ENCODE data around the gene PTPN4. TPM values are rescaled to one million over a fixed set of nuclear protein-coding genes. Genes with fewer than 3 reads are reported as not detected.

The PTPN4 gene
- total and polyA plus RNA-seq, 2 experiments from 2014 or later, result 41.6 to 90.4 TPM

GRCh38 chr2:119818792-119819191 is 59.1 kb downstream of the PTPN4 start:
- Histone ChIP-seq H3K9me2 (ENCODE audit: insufficient read depth) (no peaks in the 10 kb centered on the region), H3K27ac (ENCODE audit: low read depth) (no peak overlapping the region), H2AFZ (no peak overlapping the region), H3K4me3 (no peak overlapping the region), H3K4me1 (ENCODE audit: insufficient read depth) (no peaks in the 10 kb centered on the region), H4K20me1 (replicated peaks; ENCODE audit: insufficient read depth) (peaks cover 33% of the 10 kb centered on the region), H3K27me3 (ENCODE audit: insufficient read depth) (no peaks in the 10 kb centered on the region), H3F3A (replicated peaks; ENCODE audit: low read depth) (no peaks in the 10 kb centered on the region), H3K4me2 (no peak overlapping the region), H3K36me3 (ENCODE audit: insufficient read depth) (no peaks in the 10 kb centered on the region), H3K79me2 (replicated peaks; ENCODE audit: insufficient read depth) (peaks cover 99% of the 10 kb centered on the region)
- peaks cover 28% of the 10 kb centered on the region for H3K4me1 Mint-ChIP-seq
- H3K36me3 Mint-ChIP-seq (ENCODE audit: low read depth), result peaks cover 56% of the 10 kb centered on the region
- no peak for TF ChIP-seq EZH2phosphoT487 (IDR thresholded peaks at IDR 0.05; ENCODE audit: unreplicated experiment)
- TF ChIP-seq ETS1 (IDR thresholded peaks at IDR 0.05), result no peak
- TF ChIP-seq EZH2 (IDR thresholded peaks at IDR 0.05; ENCODE audit: low read depth, unreplicated experiment), result no peak
- no peak for TF ChIP-seq REST (IDR thresholded peaks at IDR 0.05; ENCODE audit: unreplicated experiment)
- no peak for TF ChIP-seq STAT1 (IDR thresholded peaks at IDR 0.05; ENCODE audit: unreplicated experiment)
- no peak for TF ChIP-seq JUNB (IDR thresholded peaks at IDR 0.05; ENCODE audit: unreplicated experiment)
- TF ChIP-seq POLR2AphosphoS5 (IDR thresholded peaks at IDR 0.05; ENCODE audit: low read depth), result no peak
- no peak for TF ChIP-seq CREB1 (CRISPR knock-in tag; IDR thresholded peaks at IDR 0.05; ENCODE audit: low read depth)
- no peak for TF ChIP-seq ZNF114 (CRISPR knock-in tag; IDR thresholded peaks at IDR 0.05)
- no peak for TF ChIP-seq CTCF (conservative IDR thresholded peaks at IDR 0.05; ENCODE audit: low read depth in 2 of 2)
- TF ChIP-seq ZNF331 (CRISPR knock-in tag; IDR thresholded peaks at IDR 0.05; ENCODE audit: low read depth), result no peak
- no peak for TF ChIP-seq ZNF462 (CRISPR knock-in tag; IDR thresholded peaks at IDR 0.05)
- TF ChIP-seq NANOG (IDR thresholded peaks at IDR 0.05; ENCODE audit: borderline replicate concordance), result no peak
- no peak overlapping the region for H3K27ac Mint-ChIP-seq
- DNase-seq (ENCODE audit: low spot score) (no peak), ATAC-seq (no peak)
- no peak overlapping the region for H3K4me3 Mint-ChIP-seq
- H3K27me3 Mint-ChIP-seq (ENCODE audit: insufficient read depth, low read depth, poor library complexity), result no peaks in the 10 kb centered on the region
- H3K9me3 Mint-ChIP-seq, result peaks cover 10% of the 10 kb centered on the region; the same call in 2 of the 3 replicates

All from GM23338 (cell line).